DND-41 (cell line): ENCODE results near the gene MVD.

ENCODE experiments used
- ATAC-seq: fragments of 200-7000 bp; cut with Tn5 transposase; 3 replicates; pipeline ENCODE4 v1.9.1; 2021; ENCODE audit warnings: low read depth; ENCODE audit not compliant: insufficient read depth
- DNase-seq: peaks from one replicate; pipeline ENCODE4 v3.0.0-alpha.2; 2020
- H2AFZ ChIP-seq: 2 replicates; pipeline ENCODE4 v1.6.0; 2012; ENCODE audit warnings: low read depth, low read length
- H3K27ac ChIP-seq: 2 replicates; pipeline ENCODE4 v1.5.1; 2012; ENCODE audit warnings: low read length, inconsistent platforms
- H3K27me3 ChIP-seq: fragments of 200-600 bp; sonication (generic); 2 replicates; pipeline ENCODE4 v1.6.0; 2012; ENCODE audit warnings: low read length, mild to moderate bottlenecking, inconsistent platforms; ENCODE audit not compliant: insufficient read depth, poor library complexity
- H3K36me3 ChIP-seq: 2 replicates; pipeline ENCODE4 v1.5.1; 2012; ENCODE audit warnings: low read length, inconsistent platforms; ENCODE audit not compliant: insufficient read depth
- H3K4me1 ChIP-seq: 2 replicates; pipeline ENCODE4 v1.5.1; 2012; ENCODE audit warnings: mild to moderate bottlenecking, low read length; ENCODE audit not compliant: insufficient read depth
- H3K4me2 ChIP-seq: 2 replicates; pipeline ENCODE4 v1.6.0; 2012; ENCODE audit warnings: mild to moderate bottlenecking, moderate library complexity, low read length, inconsistent platforms; ENCODE audit not compliant: insufficient read depth
- H3K4me3 ChIP-seq, 2 experiments: fragments of 200-600 bp in 1 of 2; shearing (Covaris generic) in 1 of 2; 2 replicates each; pipeline ENCODE4 v1.5.1; 2012 to 2016; ENCODE audit warnings: inconsistent platforms in 2 of 2, low read length in 2 of 2, mild to moderate bottlenecking in 2 of 2, low read depth in 1 of 2, moderate library complexity in 1 of 2
- H3K79me2 ChIP-seq: 2 replicates; pipeline ENCODE4 v1.6.0; 2012; ENCODE audit warnings: low read length, inconsistent platforms; ENCODE audit not compliant: insufficient read depth
- H3K9ac ChIP-seq: 2 replicates; pipeline ENCODE4 v1.6.0; 2012; ENCODE audit warnings: low read depth, mild to moderate bottlenecking, inconsistent platforms, low read length, moderate library complexity
- H3K9me3 ChIP-seq: 2 replicates; pipeline ENCODE4 v1.5.1; 2012; ENCODE audit warnings: low read length, moderate library complexity, mild to moderate bottlenecking, inconsistent platforms; ENCODE audit not compliant: insufficient read depth, severe bottlenecking
- H4K20me1 ChIP-seq: 2 replicates; pipeline ENCODE4 v1.6.0; 2012; ENCODE audit warnings: low read length; ENCODE audit not compliant: insufficient read depth
- EZH2 ChIP-seq: IDR thresholded peaks from 3 replicates; pipeline ENCODE4 v1.6.1; 2012; ENCODE audit warnings: borderline replicate concordance, low read depth, mild to moderate bottlenecking, moderate library complexity, low read length, inconsistent platforms; ENCODE audit not compliant: severe bottlenecking
- TF ChIP-seq, protein P1 (sequence below): IDR thresholded peaks from 2 replicates; pipeline ENCODE4 v1.5.1; 2012; ENCODE audit warnings: borderline replicate concordance, low read length, moderate library complexity, mild to moderate bottlenecking; ENCODE audit not compliant: poor library complexity, severe bottlenecking; ENCODE audit errors: extremely low read depth

Gene MVD

DNA sequence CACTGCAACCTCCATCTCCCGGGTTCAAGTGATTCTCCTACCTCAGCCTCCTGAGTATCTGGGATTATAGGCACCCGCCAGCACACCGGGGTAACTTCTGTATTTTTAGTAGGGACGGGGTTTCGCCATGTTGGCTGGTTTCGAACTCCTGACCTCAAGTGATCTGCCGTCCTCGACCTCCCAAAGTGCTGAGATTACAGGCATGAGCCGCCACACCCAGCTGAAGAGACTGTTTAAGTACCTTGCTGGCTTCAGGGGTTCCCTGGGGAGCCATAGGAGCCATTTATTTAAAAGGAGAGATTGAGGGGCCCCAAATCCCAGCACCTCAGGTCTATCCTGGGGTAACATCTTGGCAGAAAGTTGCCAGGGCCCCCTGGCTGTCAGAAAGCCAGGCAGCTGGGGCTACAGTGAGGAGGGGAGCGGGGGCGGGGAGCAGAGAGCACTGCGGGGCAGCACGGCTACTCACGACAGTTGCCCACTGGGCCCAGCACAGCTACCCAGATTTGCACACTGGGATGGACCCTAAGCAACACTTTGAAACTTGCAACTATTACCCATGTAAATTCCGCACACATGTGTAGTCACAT is 21.8 kb upstream of the MVD start:
- Histone ChIP-seq H3K4me3 (no peak overlapping the region), H4K20me1 (peaks cover 24% of the 10 kb centered on the region), H3K27me3 (peaks cover 20% of the 10 kb centered on the region), H3K27ac (no peak overlapping the region), H2AFZ (no peak overlapping the region), H3K79me2 (no peaks in the 10 kb centered on the region), H3K9me3 (no peaks in the 10 kb centered on the region), H3K4me1 (peaks cover 15% of the 10 kb centered on the region), H3K9ac (no peak overlapping the region), H3K36me3 (no peaks in the 10 kb centered on the region), H3K4me2 (no peak overlapping the region)
- TF ChIP-seq, protein P1, sequence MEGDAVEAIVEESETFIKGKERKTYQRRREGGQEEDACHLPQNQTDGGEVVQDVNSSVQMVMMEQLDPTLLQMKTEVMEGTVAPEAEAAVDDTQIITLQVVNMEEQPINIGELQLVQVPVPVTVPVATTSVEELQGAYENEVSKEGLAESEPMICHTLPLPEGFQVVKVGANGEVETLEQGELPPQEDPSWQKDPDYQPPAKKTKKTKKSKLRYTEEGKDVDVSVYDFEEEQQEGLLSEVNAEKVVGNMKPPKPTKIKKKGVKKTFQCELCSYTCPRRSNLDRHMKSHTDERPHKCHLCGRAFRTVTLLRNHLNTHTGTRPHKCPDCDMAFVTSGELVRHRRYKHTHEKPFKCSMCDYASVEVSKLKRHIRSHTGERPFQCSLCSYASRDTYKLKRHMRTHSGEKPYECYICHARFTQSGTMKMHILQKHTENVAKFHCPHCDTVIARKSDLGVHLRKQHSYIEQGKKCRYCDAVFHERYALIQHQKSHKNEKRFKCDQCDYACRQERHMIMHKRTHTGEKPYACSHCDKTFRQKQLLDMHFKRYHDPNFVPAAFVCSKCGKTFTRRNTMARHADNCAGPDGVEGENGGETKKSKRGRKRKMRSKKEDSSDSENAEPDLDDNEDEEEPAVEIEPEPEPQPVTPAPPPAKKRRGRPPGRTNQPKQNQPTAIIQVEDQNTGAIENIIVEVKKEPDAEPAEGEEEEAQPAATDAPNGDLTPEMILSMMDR: no peak
- TF ChIP-seq EZH2: no peak
- ATAC-seq: no peak
- DNase-seq: no peak

DNA sequence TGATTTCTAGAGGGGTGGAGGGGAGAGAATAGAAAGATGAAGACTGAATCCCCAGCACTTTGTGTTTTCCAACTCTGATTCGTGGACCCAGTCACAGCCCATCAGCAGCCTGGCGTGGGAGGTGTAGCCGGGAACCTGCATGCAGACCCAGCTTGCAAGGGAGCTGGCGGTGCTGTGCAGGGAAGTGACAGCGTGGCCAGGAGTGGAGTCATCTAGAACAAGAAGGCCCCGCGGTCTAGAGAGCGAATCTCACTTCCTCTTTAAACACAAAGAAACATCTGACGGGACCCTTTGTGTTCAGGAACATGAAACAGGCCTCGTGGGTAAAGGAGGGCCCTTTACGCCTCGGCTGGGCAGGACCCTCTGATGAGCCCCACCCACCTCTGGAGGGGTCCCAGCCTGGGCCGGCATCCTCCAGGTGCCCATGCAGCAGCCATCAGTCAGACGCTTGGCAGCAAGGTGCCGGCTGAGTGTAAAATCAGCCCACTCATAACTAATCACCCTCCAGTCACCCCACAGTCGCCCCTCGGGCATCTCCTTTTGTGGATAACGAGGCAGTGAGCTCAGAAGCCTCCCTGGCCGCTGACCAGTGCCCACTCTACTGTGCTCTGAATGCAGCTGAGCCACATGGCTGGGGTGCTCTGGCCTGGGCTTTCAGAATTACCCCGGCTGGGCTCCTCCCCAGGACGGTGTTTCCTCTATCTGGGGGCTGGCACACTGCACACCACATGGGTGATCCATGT is 19.0 kb upstream of the MVD start:
- peaks cover 15% of the 10 kb centered on the region for H3K4me1 ChIP-seq
- no peaks in the 10 kb centered on the region for H3K36me3 ChIP-seq
- H3K27ac ChIP-seq: no peak overlapping the region
- DNase-seq (peak; percentile 31), ATAC-seq (no peak)
- H3K4me2 ChIP-seq: no peak overlapping the region
- H3K9ac ChIP-seq: no peak overlapping the region
- H3K27me3 ChIP-seq: peaks cover 18% of the 10 kb centered on the region
- TF ChIP-seq, protein P1: no peak
- no peak for TF ChIP-seq EZH2
- no peak overlapping the region for H2AFZ ChIP-seq
- H3K4me3 ChIP-seq: no peak overlapping the region
- H4K20me1 ChIP-seq: peaks cover 27% of the 10 kb centered on the region
- H3K9me3 ChIP-seq: no peaks in the 10 kb centered on the region
- H3K79me2 ChIP-seq: no peaks in the 10 kb centered on the region

GRCh38 chr16:88681084-88681680 is 18.3 kb upstream of the MVD start:
- Histone ChIP-seq H3K79me2 (no peaks in the 10 kb centered on the region), H3K4me3 (no peak overlapping the region), H3K27ac (no peak overlapping the region), H3K36me3 (no peaks in the 10 kb centered on the region), H3K9me3 (no peaks in the 10 kb centered on the region), H3K4me2 (no peak overlapping the region), H3K4me1 (peaks cover 8% of the 10 kb centered on the region), H3K27me3 (peaks cover 11% of the 10 kb centered on the region), H2AFZ (no peak overlapping the region), H3K9ac (no peak overlapping the region), H4K20me1 (peaks cover 23% of the 10 kb centered on the region)
- DNase-seq (no peak), ATAC-seq (no peak)
- TF ChIP-seq, protein P1: peak; percentile 47
- TF ChIP-seq EZH2: no peak
